SK-N-SH (cell line): Measurements from ENCODE around the gene BTBD16. TPM values are rescaled to one million over a fixed set of nuclear protein-coding genes. Genes with fewer than 3 reads are reported as not detected.

Experiments
- CTCF ChIA-PET: fragments of 300-600, 350-600 bp; formaldehyde crosslinking; extraction: SDS; loops from one replicate; lab custom pipeline; 2021; lab: Yijun Ruan, JAX
- POLR2A ChIA-PET: fragments of 350-600 bp; sonication (Branson Sonifier 250); formaldehyde crosslinking; extraction: SDS; loops from one replicate; lab custom pipeline; 2020; ENCODE audit warnings: antibody characterized with exemption, inconsistent platforms; lab: Yijun Ruan, JAX
- DNase-seq: peaks from one replicate; pipeline ENCODE4 v3.0.0; 2012
- H2AFZ ChIP-seq: fragments of 200-600 bp; sonication (generic); 2 replicates; pipeline ENCODE4 v1.8.1; 2016; ENCODE audit warnings: antibody characterized with exemption, mild to moderate bottlenecking, low read depth
- H3F3A ChIP-seq: fragments of 200-600 bp; sonication (generic); replicated peaks from 2 replicates; pipeline ENCODE3; 2016; ENCODE audit warnings: antibody characterized with exemption, mild to moderate bottlenecking; ENCODE audit not compliant: insufficient read depth
- H3K27ac ChIP-seq, 2 experiments: fragments of 200-500 bp in 1 of 2; fragments of 200-600 bp in 1 of 2; sonication (Bioruptor generic) in 1 of 2; sonication (generic), shearing (Covaris generic) in 1 of 2; 2 replicates each; pipeline versions ENCODE4 v1.5.1 to v1.6.1; 2014 to 2016; ENCODE audit warnings: low read depth in 2 of 2, inconsistent platforms in 1 of 2, low read length in 1 of 2, mild to moderate bottlenecking in 1 of 2, mixed read lengths in 1 of 2
- H3K27me3 ChIP-seq: fragments of 200-600 bp; sonication (generic), shearing (Covaris generic); 2 replicates; pipeline ENCODE4 v1.6.1; 2016; ENCODE audit warnings: mixed run types; ENCODE audit not compliant: insufficient read depth
- H3K36me3 ChIP-seq, 2 experiments: fragments of 200-500 bp in 1 of 2; fragments of 200-600 bp in 1 of 2; sonication (Bioruptor generic) in 1 of 2; sonication (generic) in 1 of 2; replicated peaks in 1 of 2; 2 replicates each; pipeline versions ENCODE3 to v1.5.1; 2014 to 2016; ENCODE audit warnings: low read length in 1 of 2, mild to moderate bottlenecking in 1 of 2; ENCODE audit not compliant: insufficient read depth in 2 of 2, control insufficient read depth in 1 of 2
- H3K4me1 ChIP-seq, 2 experiments: fragments of 200-500 bp in 1 of 2; fragments of 200-600 bp in 1 of 2; sonication (Bioruptor generic) in 1 of 2; sonication (generic), shearing (Covaris generic) in 1 of 2; 2 replicates each; pipeline versions ENCODE4 v1.5.1 to v1.6.1; 2014 to 2016; ENCODE audit warnings: low read depth in 1 of 2, low read length in 1 of 2, mixed run types in 1 of 2; ENCODE audit not compliant: insufficient read depth in 2 of 2, control insufficient read depth in 1 of 2
- H3K4me2 ChIP-seq: fragments of 200-600 bp; sonication (generic), shearing (Covaris generic); 2 replicates; pipeline ENCODE4 v1.6.1; 2017; ENCODE audit warnings: mixed run types
- H3K4me3 ChIP-seq, 2 experiments: fragments of 200-500 bp in 1 of 2; fragments of 200-600 bp in 1 of 2; sonication (Bioruptor generic) in 1 of 2; sonication (generic), shearing (Covaris generic) in 1 of 2; 2 replicates each; pipeline versions ENCODE4 v1.5.1 to v1.8.1; 2014 to 2016; ENCODE audit warnings: low read depth in 2 of 2, inconsistent platforms in 1 of 2, low read length in 1 of 2, mild to moderate bottlenecking in 1 of 2, mixed read lengths in 1 of 2, moderate library complexity in 1 of 2
- H3K79me2 ChIP-seq: fragments of 200-600 bp; sonication (generic); 2 replicates; pipeline ENCODE4 v1.8.1; 2017; ENCODE audit warnings: mild to moderate bottlenecking; ENCODE audit not compliant: insufficient read depth
- H3K9ac ChIP-seq: fragments of 200-600 bp; sonication (generic); 2 replicates; pipeline ENCODE4 v1.6.1; 2017; ENCODE audit warnings: mixed run types
- H3K9me2 ChIP-seq: fragments of 200-600 bp; sonication (generic); 2 replicates; pipeline ENCODE4 v1.6.1; 2017; ENCODE audit warnings: mixed run types
- H3K9me3 ChIP-seq: fragments of 200-600 bp; sonication (generic); 2 replicates; pipeline ENCODE4 v1.6.1; 2017; ENCODE audit warnings: mixed run types, mild to moderate bottlenecking, moderate library complexity
- H4K20me1 ChIP-seq: fragments of 200-600 bp; sonication (generic); 2 replicates; pipeline ENCODE4 v1.6.1; 2017; ENCODE audit warnings: mild to moderate bottlenecking, mixed run types; ENCODE audit not compliant: insufficient read depth
- EZH2phosphoT487 ChIP-seq: fragments of 200-600 bp; sonication (generic); IDR thresholded peaks from 2 replicates; pipeline ENCODE4 v1.6.1; 2017; ENCODE audit warnings: low read depth, mixed run types, mild to moderate bottlenecking, antibody characterized with exemption, moderate library complexity, borderline replicate concordance
- FOSL2 ChIP-seq: IDR thresholded peaks from 2 replicates; pipeline ENCODE4 v1.4.0; 2012; ENCODE audit warnings: low read depth, mild to moderate bottlenecking, moderate library complexity, borderline replicate concordance
- GABPA ChIP-seq: IDR thresholded peaks from 2 replicates; pipeline ENCODE4 v1.4.0; 2012; ENCODE audit warnings: low read depth, mild to moderate bottlenecking
- GATA2 ChIP-seq: sonication (generic); formaldehyde crosslinking; IDR thresholded peaks from 2 replicates; pipeline ENCODE4 v1.5.0; 2020; ENCODE audit warnings: mild to moderate bottlenecking, missing genetic modification reagents
- NFIC ChIP-seq: IDR thresholded peaks from 2 replicates; pipeline ENCODE4 v1.4.0; 2012; ENCODE audit warnings: borderline replicate concordance
- NRF1 ChIP-seq: IDR thresholded peaks from 2 replicates; pipeline ENCODE4 v1.6.1; 2012; ENCODE audit warnings: low read depth, mild to moderate bottlenecking, low read length
- POLR2AphosphoS5 ChIP-seq: IDR thresholded peaks from 2 replicates; pipeline ENCODE4 v1.6.1; 2012; ENCODE audit warnings: low read depth, low read length
- RCOR1 ChIP-seq: fragments of 150-350 bp; IDR thresholded peaks from 2 replicates; pipeline ENCODE4 v1.6.1; 2017; ENCODE audit warnings: antibody characterized with exemption, low read length
- RXRA ChIP-seq: IDR thresholded peaks from 2 replicates; pipeline ENCODE4 v1.4.0; 2012; ENCODE audit warnings: low read depth, mild to moderate bottlenecking, borderline replicate concordance
- SMC3 ChIP-seq: IDR thresholded peaks from 2 replicates; pipeline ENCODE4 v1.6.1; 2012; ENCODE audit warnings: low read depth, low read length, improper control_type of control experiment
- TAF1 ChIP-seq: IDR thresholded peaks from 2 replicates; pipeline ENCODE4 v1.6.1; 2012; ENCODE audit warnings: low read depth, mild to moderate bottlenecking, low read length, moderate library complexity, borderline replicate concordance
- TEAD4 ChIP-seq: IDR thresholded peaks from 2 replicates; pipeline ENCODE4 v1.4.0; 2012; ENCODE audit warnings: mild to moderate bottlenecking, borderline replicate concordance; ENCODE audit not compliant: insufficient read depth
- WGBS: methylation state at CpG from one replicate; pipeline ENCODE4 v1.1.6; 2017; ENCODE audit warnings: low lambda C conversion rate; 5-methylcytosine and 5-hydroxymethylcytosine counted together
- polyA plus RNA-seq, 3 experiments: library from polyadenylated mRNA; depleted of rRNA; stranded (reverse); fragments of >200 nt; gene quantifications; 2 replicates each; pipeline ENCODE4 v1.2.3, GENCODE V29; 2012
- TF ChIP-seq, protein P1 (sequence below): fragments of 150-350 bp; IDR thresholded peaks from 2 replicates; pipeline ENCODE4 v1.6.1; 2017; ENCODE audit warnings: antibody characterized with exemption, low read length, low read depth, borderline replicate concordance

Gene BTBD16
- polyA plus RNA-seq, 1 of the 3 experiments (the other 2 are of a cell fraction), result not detected

DNA sequence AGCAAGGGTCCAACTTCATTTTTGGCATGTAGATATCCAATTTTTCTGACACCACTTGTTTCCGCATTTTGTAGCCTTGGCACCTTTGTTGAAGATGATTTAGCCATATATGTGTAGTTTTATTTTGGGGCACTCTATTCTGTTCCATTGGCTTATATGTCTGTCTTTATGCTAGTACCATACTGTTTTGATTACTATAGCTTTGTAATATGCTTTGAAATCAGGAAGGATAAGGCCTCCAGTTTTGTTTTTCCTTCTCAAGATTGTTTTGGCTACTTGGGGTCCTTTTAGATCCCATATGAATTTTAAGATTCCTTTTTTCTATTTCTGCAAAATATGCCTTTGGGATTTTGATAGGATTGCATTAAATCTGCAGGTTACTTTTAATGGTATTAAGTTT lies 9.5 kb upstream of the BTBD16 start:
- WGBS, result 95% methylated on average over 1 of the region's 1 CpG

DNA sequence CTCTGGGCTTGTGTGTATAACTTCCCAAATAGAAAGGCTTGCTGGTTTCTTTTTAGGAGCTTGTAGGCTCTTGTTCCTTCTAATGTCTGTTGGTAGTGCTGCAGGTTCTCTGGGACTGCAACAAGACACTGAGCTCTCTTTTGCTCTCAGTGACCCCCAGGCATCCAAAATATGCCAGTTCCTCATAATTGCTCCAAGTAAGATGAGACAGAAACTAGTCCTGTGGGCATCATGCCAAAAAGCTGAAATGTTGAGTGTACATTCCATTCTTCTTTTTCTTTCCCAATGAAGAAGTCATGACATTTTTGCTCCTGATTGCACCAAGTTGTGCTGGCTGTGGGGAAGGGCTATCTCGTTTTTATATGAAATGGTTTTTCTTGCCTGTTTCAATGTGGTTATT lies 7.1 kb upstream of the BTBD16 start:
- Histone ChIP-seq H3K27ac (peak overlapping the region in 1 of 2 experiments; percentile 62; a peak in 1 of 4 replicates), H3K4me2 (peak overlapping the region; percentile 27; the same call in 1 of the 2 replicates), H3K79me2 (no peaks in the 10 kb centered on the region; the same call in 1 of the 2 replicates), H3K4me1 (no peaks in the 10 kb centered on the region; a peak in 1 of 4 replicates), H3K27me3 (no peaks in the 10 kb centered on the region), H3K9ac (no peak overlapping the region), H3K36me3 (peaks cover 0 to 14% of the 10 kb centered on the region in 2 experiments), H3K9me3 (peaks cover 14% of the 10 kb centered on the region; the same call in 1 of the 2 replicates), H3K9me2 (no peaks in the 10 kb centered on the region), H2AFZ (no peak overlapping the region), H3F3A (peaks cover 9% of the 10 kb centered on the region), H3K4me3 (no peak overlapping the region), H4K20me1 (no peaks in the 10 kb centered on the region)
- WGBS, result 50% methylated on average over 1 of the region's 1 CpG
- ChIA-PET CTCF (interaction anchor here (0.6 to 2.6 kb wide), 4 partner anchors 9 to 152 kb away, joined by 3 to 7 read pairs (median 4); no protein-coding TSS in a partner anchor), POLR2A (interaction anchor here (0.6 kb wide), 1 partner anchor 124 kb away, joined by 3 read pairs; no protein-coding TSS in a partner anchor)
- no peak for DNase-seq
- peak; percentile 32; the same call in 1 of the 2 replicates for TF ChIP-seq TEAD4
- peak; percentile 75 for TF ChIP-seq NFIC
- no peak for TF ChIP-seq RXRA

More for the DNA sequence above, 9.5 kb upstream of the BTBD16 start:
- Histone ChIP-seq H3K9me3 (peaks cover 14% of the 10 kb centered on the region; the same call in 1 of the 2 replicates), H3K79me2 (no peaks in the 10 kb centered on the region; the same call in 1 of the 2 replicates), H3K27me3 (no peaks in the 10 kb centered on the region), H3K4me1 (no peaks in the 10 kb centered on the region), H3K4me2 (no peak overlapping the region), H3K9ac (no peak overlapping the region), H3K27ac (no peak overlapping the region), H3K36me3 (peaks cover 0 to 14% of the 10 kb centered on the region in 2 experiments), H4K20me1 (no peaks in the 10 kb centered on the region), H3K9me2 (no peaks in the 10 kb centered on the region), H3F3A (peaks cover 9% of the 10 kb centered on the region), H2AFZ (no peak overlapping the region), H3K4me3 (no peak overlapping the region)
- TF ChIP-seq NRF1, result no peak
- TF ChIP-seq POLR2AphosphoS5, result no peak
- no peak for TF ChIP-seq SMC3
- TF ChIP-seq GABPA, result no peak
- TF ChIP-seq TAF1, result no peak
- TF ChIP-seq, protein P1, sequence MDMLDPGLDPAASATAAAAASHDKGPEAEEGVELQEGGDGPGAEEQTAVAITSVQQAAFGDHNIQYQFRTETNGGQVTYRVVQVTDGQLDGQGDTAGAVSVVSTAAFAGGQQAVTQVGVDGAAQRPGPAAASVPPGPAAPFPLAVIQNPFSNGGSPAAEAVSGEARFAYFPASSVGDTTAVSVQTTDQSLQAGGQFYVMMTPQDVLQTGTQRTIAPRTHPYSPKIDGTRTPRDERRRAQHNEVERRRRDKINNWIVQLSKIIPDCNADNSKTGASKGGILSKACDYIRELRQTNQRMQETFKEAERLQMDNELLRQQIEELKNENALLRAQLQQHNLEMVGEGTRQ, result no peak
- TF ChIP-seq RCOR1, result no peak
- no peak for TF ChIP-seq GATA2 (CRISPR knock-in tag)
- no peak for TF ChIP-seq EZH2phosphoT487
- no peak for TF ChIP-seq FOSL2
- CTCF ChIA-PET, result no interaction called here
- POLR2A ChIA-PET, result no interaction called here
- DNase-seq, result no peak
